HG03460 (cell line): ENCODE data around the gene CAPZA1.

ENCODE experiments used
- ATAC-seq: cut with Tn5 transposase; IDR thresholded peaks from one replicate; pipeline ENCODE4 v1.9.1; 2021; ENCODE audit not compliant: unreplicated experiment

CAPZA1 gene

DNA sequence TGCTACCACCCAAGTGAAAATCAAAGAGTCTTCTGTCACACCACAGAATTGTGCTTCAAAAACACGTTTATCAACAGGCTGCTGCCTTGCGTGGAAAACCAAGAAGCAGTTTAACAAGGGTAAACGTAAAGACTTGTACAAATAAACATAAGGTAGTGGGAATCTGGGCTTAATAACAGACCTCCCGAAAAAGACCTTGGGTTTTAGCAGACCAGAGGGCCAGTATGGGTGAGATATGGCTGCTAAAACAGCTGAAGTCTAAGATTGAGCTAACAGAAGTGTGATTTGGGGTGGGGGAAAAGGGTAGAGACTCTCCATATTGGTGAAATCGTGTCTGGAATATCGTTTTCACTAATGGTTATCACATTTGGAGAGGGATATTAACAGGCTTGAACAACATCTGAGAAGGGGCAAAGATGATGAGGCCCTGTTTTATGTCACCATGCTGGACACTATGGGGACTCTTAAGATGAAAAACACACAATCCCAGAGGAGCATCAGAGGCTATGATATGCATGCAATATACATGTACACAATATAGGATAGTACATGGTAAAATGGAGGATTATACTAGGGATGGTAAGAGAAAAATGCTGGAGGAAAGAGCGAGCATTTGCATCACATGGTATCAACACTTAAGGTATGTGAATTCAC, 56.2 kb downstream of the CAPZA1 start:
- ATAC-seq = no peak

GRCh38 chr1:112676543-112676942, 56.9 kb downstream of the CAPZA1 start:
- ATAC-seq = no peak

- no peak for ATAC-seq
Measured at GRCh38 chr1:112677501-112677900, 57.9 kb downstream of the CAPZA1 start.

DNA sequence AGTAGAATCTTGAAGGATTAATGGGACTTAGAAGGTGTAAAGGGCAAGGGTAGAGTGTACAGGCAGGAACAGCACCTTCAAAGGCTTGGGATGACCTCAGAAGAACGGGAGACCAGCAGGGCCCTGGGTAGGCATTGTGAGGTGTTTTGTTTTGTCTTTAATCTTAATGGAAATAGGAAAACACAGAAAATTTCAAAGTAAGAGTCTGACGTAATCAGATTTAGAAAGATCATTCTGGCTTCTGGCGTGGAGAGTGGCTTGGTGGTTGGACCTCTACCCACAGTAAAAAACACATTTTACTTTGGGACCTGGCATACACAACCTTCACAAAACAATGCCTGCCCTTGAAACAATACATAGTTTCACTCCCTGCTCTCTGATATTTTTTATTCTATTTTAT, 59.0 kb downstream of the CAPZA1 start:
- no peak for ATAC-seq

- no peak for ATAC-seq
Measured at GRCh38 chr1:112685913-112686312, 66.3 kb downstream of the CAPZA1 start.

DNA sequence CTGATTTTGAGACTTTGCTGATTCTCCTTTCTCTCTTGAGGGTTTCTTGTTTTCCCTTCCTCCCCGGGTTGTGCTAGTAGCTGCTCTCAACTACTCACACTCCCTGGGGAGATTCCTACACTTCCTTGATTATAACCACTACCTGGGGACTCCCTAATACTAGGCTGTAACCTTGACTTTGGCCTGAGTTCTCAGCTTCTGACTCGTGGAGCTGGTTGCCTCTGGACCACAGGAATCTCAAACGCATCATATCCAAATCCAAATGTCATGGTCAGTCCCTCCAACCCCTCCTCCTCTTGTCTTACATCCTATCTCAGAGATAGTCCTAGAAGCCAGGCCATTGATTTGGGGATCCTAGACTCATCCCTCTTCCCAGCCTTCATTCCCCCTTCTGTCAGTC, 66.8 kb downstream of the CAPZA1 start:
- ATAC-seq = no peak

- no peak for ATAC-seq
Measured at GRCh38 chr1:112686835-112687234, 67.2 kb downstream of the CAPZA1 start.

DNA sequence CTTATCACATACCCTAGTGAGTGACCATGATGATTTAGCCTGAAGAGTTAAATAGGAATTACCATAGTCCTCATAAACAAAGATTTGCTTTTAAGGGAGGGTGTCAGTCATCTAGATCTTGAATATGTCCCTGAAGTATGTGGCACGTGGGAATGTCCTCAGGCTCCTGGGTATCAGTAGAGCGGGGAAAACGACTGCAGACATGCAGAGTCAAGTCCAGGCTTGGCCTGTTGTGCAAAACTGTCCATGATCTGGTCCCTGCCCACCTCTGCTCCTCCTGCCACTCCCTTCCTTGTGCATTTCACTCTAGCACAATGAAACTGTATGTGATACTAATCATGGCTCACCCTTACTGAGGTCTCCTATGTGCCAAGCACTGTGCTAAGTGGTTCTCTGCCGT, 67.7 kb downstream of the CAPZA1 start:
- ATAC-seq = no peak

DNA sequence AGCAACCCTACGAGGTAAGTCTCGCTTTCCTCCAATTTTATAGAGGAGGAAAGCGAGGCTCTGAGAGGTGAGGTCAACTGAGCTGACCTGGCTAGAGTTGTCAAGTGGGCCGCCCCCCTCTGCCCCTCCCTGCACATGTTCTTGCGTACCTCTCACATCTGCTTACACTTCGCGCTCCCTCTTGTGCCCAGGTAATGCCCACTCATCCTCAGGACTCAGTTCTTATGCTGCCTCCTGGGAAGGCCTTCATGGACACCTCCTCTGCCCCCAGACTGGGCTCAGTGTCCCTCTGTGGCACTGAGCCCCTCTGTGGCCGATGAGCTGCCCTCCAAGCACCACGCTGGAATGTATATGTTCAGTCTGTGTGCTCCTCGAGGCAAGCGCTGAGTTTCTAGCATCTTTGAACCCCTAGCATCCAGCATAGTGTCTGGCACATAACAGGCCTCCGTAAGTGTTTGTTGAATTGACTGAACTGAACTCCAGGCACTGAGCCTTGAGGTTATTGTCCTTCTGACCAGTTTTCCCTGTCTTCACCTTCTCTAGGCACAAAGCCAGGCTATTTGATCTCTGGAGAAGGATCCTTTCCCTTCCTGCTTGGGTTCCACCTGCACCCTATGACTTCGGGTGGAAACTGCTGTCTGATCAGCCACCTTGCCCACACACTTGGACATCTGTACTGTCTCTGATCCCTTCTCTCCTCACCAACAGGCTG, 68.3 kb downstream of the CAPZA1 start:
- no peak for ATAC-seq

DNA sequence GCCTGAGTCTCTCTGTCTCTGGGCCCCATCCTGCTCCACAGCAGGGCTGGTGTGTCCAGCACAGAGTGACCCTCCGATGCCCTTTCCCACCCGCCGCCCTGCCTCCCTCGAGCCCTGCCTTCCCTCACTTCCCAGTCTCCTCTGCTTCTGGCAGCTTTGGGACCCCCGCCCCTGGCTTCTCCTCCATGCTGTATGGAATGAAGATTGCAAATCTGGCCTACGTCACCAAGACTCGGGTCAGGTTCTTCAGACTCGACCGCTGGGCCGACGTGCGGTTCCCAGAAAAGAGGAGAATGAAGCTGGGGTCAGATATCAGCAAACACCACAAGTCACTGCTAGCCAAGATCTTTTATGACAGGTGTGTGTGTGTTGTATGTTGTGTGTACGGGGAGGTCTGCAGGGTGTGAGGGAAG, 69.2 kb downstream of the CAPZA1 start:
- no peak for ATAC-seq

DNA sequence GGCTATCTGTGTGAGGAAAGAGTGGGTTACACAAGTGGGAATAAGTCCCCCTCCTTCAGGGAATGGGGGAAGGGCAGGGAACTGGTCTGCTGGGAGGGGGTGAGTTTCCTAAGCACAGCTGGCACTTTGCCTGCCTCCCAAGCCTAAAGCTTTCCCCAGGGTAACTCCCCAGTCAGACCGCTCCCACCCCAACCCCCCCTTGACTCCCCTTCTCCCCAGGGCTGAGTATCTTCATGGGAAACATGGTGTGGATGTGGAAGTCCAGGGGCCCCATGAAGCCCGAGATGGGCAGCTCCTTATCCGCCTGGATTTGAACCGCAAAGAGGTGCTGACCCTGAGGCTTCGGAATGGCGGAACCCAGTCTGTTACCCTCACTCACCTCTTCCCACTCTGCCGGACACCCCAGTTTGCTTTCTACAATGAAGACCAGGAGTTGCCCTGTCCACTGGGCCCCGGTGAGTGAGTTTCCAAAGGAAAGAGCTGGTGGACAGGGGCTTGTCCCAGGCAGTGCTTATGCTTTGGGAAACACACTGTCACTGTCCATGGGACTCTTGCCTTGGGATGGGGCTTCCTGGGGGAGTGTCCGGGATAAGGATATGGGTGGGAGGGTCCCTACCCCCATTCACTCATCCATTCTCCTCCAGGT, 69.7 kb downstream of the CAPZA1 start:
- ATAC-seq = no peak

GRCh38 chr1:112689842-112690237, 70.2 kb downstream of the CAPZA1 start:
- no peak for ATAC-seq

GRCh38 chr1:112692681-112693080, 73.0 kb downstream of the CAPZA1 start:
- ATAC-seq = no peak

- no peak for ATAC-seq
Measured at GRCh38 chr1:112693821-112694220, 74.2 kb downstream of the CAPZA1 start.

DNA sequence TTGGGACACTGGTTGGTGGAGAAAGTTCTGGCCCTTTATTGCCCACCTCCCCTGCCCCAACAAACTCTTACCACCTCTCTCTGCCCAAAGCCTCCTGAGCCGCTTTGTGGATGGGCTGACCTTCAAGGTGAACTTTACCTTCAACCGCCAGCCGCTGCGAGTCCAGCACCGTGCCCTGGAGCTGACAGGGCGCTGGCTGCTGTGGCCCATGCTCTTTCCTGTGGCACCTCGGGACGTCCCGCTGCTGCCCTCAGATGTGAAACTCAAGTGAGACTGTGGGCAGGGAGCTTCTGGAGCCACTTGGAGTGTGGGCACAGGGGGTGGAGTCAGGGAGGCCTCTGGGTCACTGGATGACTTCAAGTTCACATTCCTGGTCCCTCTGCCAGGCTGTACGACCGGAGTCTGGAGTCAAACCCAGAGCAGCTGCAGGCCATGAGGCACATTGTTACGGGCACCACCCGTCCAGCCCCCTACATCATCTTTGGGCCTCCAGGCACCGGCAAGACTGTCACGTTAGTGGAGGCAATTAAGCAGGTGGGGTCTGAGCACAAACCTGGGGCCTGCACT, 74.8 kb downstream of the CAPZA1 start:
- no peak for ATAC-seq

DNA sequence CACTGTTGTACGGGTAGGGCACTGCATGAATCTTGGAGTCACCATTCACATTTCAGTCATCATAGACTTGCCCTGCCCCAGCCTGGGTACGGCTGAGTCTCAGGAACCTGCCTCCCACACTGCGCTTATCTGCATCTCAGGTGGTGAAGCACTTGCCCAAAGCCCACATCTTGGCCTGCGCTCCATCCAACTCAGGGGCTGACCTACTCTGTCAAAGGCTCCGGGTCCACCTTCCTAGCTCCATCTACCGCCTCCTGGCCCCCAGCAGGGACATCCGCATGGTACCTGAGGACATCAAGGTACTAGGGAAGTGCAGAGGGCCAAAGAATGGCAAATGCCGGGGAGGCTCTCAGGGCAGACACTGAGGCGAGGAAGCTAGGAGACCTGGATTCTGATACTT, 75.6 kb downstream of the CAPZA1 start:
- ATAC-seq = no peak

- no peak for ATAC-seq
Measured at GRCh38 chr1:112696578-112697314, 77.1 kb downstream of the CAPZA1 start.

- no peak for ATAC-seq
Measured at GRCh38 chr1:112697781-112698201, 78.2 kb downstream of the CAPZA1 start.

DNA sequence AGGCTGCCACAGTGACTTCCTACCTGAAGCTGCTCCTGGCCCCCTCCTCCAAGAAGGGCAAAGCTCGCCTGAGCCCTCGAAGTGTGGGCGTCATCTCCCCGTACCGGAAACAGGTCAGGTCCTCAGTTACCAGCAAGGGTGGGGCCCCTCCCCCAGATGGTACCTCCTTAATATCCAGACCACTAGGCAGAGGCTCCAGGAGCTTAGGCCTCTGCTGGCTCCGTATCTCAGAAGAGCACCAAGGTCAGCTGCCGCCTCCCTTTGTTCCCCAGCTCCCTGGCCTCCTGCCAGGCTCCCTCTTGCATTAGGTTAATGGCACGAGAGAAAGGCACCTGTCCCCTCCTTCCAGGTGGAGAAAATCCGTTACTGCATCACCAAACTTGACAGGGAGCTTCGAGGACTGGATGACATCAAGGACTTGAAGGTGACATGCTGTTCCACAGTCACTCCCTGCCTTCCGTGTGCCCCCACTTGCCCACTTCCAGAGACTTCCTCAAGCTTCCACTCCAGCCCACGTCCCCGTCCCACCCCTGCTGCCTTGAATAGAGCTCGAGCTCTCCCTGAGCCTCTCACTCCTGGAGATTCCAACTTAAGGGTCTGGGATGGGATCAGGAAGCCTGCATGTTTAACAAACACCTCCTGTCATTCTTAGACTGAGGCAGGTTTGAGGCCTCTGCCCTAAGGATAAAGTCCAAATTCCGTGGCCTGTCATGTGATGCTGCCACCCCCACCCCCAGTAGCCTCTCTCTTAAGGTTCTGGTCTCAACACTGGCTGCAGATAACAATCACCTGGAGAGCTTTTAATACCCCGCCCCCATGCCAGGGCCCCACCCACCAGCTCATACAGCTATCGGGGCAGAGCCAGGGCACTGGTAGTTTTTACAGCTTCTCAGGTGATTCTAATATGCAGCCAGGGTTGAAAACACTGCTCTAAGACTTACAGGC, 79.0 kb downstream of the CAPZA1 start:
- no peak for ATAC-seq
